Common myeloid progenitor, CD34-positive (primary cell): ENCODE data around the gene TBC1D10A. TPM values are rescaled to one million over a fixed set of nuclear protein-coding genes. Genes with fewer than 3 reads are reported as not detected.

Experiments used
- CTCF ChIA-PET: fragments of 350-600 bp; sonication (Branson Sonifier 250); formaldehyde crosslinking; loops from one replicate; lab custom pipeline; 2021; ENCODE audit warnings: antibody characterized with exemption; lab: Charles Lee
- POLR2A ChIA-PET: fragments of 350-600 bp; sonication (Branson Sonifier 250); formaldehyde crosslinking; loops from one replicate; lab custom pipeline; 2021; ENCODE audit warnings: antibody characterized with exemption; lab: Charles Lee
- DNase-seq, 3 donors: peaks; one replicate each; pipeline versions ENCODE4 v3.0.0 to v3.0.0-alpha.2; 2013
- H3K27ac ChIP-seq, 2 experiments: 1 replicate in 1 of 2; 2 replicates in 1 of 2; pipeline ENCODE4 v1.7.0; 2013; ENCODE audit warnings: inconsistent platforms in 2 of 2, low read length in 2 of 2, mild to moderate bottlenecking in 2 of 2, low read depth in 1 of 2, moderate library complexity in 1 of 2; ENCODE audit not compliant: severe bottlenecking in 2 of 2, insufficient read depth in 1 of 2, poor library complexity in 1 of 2
- H3K27me3 ChIP-seq, 5 experiments: replicated peaks in 2 of 5; 1 replicate in 3 of 5; 2 replicates in 2 of 5; pipeline versions ENCODE4 v1.6.1 to v1.7.0; 2013; ENCODE audit warnings: low read length in 4 of 5, mild to moderate bottlenecking in 2 of 5, moderate library complexity in 2 of 5, inconsistent platforms in 1 of 5; ENCODE audit not compliant: insufficient read depth in 5 of 5, control insufficient read depth in 4 of 5
- H3K36me3 ChIP-seq, 4 experiments: 1 replicate in 2 of 4; 2 replicates in 2 of 4; pipeline versions ENCODE4 v1.6.1 to v1.7.0; 2013; ENCODE audit warnings: low read length in 3 of 4, control low read depth in 1 of 4, mild to moderate bottlenecking in 1 of 4; ENCODE audit not compliant: control insufficient read depth in 4 of 4, insufficient read depth in 4 of 4
- H3K4me1 ChIP-seq, 4 experiments: 1 replicate in 3 of 4; 2 replicates in 1 of 4; pipeline versions ENCODE4 v1.6.1 to v1.7.1; 2013; ENCODE audit warnings: low read length in 3 of 4, mild to moderate bottlenecking in 3 of 4, control low read depth in 1 of 4, inconsistent platforms in 1 of 4, moderate library complexity in 1 of 4; ENCODE audit not compliant: control insufficient read depth in 4 of 4, insufficient read depth in 4 of 4; ENCODE audit errors: control extremely low read depth in 1 of 4
- H3K4me3 ChIP-seq, 7 experiments: 1 replicate in 4 of 7; 2 replicates in 3 of 7; pipeline versions ENCODE4 v1.5.1 to v1.7.0; 2013; ENCODE audit warnings: mild to moderate bottlenecking in 7 of 7, low read length in 6 of 7, moderate library complexity in 6 of 7, inconsistent platforms in 2 of 7, low read depth in 2 of 7, control low read depth in 1 of 7; ENCODE audit not compliant: insufficient read depth in 4 of 7, control insufficient read depth in 1 of 7; ENCODE audit errors: extremely low read depth in 1 of 7
- H3K9me3 ChIP-seq, 5 experiments: 1 replicate in 4 of 5; 2 replicates in 1 of 5; pipeline versions ENCODE4 v1.6.1 to v1.7.1; 2013; ENCODE audit warnings: low read length in 4 of 5, mild to moderate bottlenecking in 2 of 5, inconsistent platforms in 1 of 5, low read depth in 1 of 5, moderate library complexity in 1 of 5; ENCODE audit not compliant: control insufficient read depth in 4 of 5, insufficient read depth in 2 of 5; ENCODE audit errors: control extremely low read depth in 1 of 5
- WGBS: methylation state at CpG from one replicate; pipeline ENCODE4 v1.1.5; 2013; ENCODE audit not compliant: insufficient coverage; 5-methylcytosine and 5-hydroxymethylcytosine counted together
- polyA plus RNA-seq: library from polyadenylated mRNA; unstranded; fragments of 120-200 nt; gene quantifications from one replicate; pipeline ENCODE4 v1.2.1, GENCODE V29; 2013

The TBC1D10A gene, protein sequence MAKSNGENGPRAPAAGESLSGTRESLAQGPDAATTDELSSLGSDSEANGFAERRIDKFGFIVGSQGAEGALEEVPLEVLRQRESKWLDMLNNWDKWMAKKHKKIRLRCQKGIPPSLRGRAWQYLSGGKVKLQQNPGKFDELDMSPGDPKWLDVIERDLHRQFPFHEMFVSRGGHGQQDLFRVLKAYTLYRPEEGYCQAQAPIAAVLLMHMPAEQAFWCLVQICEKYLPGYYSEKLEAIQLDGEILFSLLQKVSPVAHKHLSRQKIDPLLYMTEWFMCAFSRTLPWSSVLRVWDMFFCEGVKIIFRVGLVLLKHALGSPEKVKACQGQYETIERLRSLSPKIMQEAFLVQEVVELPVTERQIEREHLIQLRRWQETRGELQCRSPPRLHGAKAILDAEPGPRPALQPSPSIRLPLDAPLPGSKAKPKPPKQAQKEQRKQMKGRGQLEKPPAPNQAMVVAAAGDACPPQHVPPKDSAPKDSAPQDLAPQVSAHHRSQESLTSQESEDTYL
- polyA plus RNA-seq, result 10.9 TPM

DNA sequence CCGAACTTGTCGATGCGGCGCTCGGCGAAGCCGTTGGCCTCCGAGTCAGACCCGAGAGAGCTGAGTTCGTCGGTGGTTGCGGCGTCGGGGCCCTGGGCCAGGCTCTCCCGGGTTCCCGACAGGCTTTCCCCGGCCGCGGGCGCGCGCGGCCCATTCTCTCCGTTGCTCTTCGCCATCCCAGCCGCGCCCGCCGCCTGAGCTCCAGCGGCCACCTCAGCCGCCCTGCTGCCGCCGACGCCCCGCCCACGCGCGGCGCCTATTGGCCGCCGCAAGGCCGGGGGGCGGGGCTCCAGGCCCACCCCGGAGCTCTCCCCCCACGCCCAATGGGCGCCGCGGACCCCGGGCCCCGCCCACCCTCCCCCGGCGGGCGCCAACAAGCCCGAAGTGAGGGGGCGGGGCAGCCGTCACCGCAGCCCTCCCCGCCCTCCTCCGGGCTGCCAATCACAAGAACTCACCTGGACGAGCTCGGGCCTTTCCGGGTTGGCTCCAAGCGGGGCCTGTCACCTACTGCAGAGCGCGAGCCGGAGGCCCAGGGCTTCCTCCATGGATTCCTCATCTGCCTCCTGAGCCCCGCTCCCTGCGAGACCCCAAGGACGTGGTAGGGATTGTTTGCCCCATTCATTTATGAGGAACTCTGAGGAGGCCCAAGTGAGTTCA is at the start of gene TBC1D10A:
Gene TBC1D10A, minus strand, starts transcription at position 236 of the 657 bp plus-strand sequence. Its CDS starts 60 bp downstream, at position 176.
- Histone ChIP-seq H3K4me3 (peak within 1 kb of the TSS; percentile 72 to 89 (median 75)), H3K27ac (peak within 1 kb of the TSS in 1 of 2 experiments; percentile 61), H3K27me3 (no peaks in the 10 kb centered on the region), H3K36me3 (peaks cover 0 to 10% (median 7%) of the 10 kb centered on the region in 4 experiments), H3K4me1 (peaks cover 13 to 36% (median 36%) of the 10 kb centered on the region in 4 experiments), H3K9me3 (no peaks in the 10 kb centered on the region)
- peak; percentile 92 to 94 (median 94) for DNase-seq
- ChIA-PET POLR2A (interaction anchor here (1.0 to 1.2 kb wide), 2 partner anchors 22 to 36 kb away, joined by 4 read pairs; no protein-coding TSS in a partner anchor), CTCF (interaction anchor here (0.7 to 3.5 kb wide), 7 partner anchors 9 to 63 kb away, joined by 3 to 27 read pairs (median 4); partner anchors contain the start of gene CASTOR1)
- WGBS, result under 1% methylated on average over 39 of the region's 69 CpGs

DNA sequence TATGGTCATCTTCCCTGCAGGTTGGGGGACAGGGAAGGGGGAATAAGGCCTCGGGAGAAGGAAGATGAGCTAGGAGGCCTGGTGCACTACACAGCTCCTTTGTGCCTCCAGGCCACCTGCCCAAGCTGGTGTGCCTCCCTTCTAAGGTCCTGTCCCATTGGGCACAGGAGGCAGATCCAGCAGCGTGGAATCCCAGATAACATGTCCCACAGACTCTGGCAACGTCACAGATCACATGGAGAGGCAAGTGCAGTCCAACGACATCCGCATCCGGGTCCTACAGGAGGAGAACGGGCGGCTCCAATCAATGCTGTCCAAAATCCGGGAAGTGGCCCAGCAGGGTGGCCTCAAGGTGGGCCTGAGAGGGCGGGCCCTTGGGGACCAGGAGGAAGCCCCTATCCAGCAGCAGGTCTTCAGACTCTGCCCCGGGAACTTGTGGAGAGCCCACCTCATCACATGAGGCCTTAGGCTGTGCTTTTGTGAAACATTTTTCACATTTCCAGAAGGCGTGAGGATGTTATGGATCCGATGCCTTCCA is 48.6 kb upstream of the TBC1D10A start:
- CTCF ChIA-PET, result interaction anchor here (2.5 kb wide), 1 partner anchor 10 kb away, joined by 7 read pairs; no protein-coding TSS in a partner anchor
- H3K4me1 ChIP-seq, result peaks cover 0 to 5% (median under 1%) of the 10 kb centered on the region in 4 experiments
- H3K4me3 ChIP-seq, result no peak overlapping the region
- DNase-seq, result no peak
- POLR2A ChIA-PET, result no interaction called here
- H3K36me3 ChIP-seq, result peaks cover under 1 to 19% (median 7%) of the 10 kb centered on the region in 4 experiments
- H3K9me3 ChIP-seq, result no peaks in the 10 kb centered on the region
- no peaks in the 10 kb centered on the region for H3K27me3 ChIP-seq
- 97% methylated on average over 12 of the region's 13 CpGs for WGBS
- no peak overlapping the region for H3K27ac ChIP-seq

DNA sequence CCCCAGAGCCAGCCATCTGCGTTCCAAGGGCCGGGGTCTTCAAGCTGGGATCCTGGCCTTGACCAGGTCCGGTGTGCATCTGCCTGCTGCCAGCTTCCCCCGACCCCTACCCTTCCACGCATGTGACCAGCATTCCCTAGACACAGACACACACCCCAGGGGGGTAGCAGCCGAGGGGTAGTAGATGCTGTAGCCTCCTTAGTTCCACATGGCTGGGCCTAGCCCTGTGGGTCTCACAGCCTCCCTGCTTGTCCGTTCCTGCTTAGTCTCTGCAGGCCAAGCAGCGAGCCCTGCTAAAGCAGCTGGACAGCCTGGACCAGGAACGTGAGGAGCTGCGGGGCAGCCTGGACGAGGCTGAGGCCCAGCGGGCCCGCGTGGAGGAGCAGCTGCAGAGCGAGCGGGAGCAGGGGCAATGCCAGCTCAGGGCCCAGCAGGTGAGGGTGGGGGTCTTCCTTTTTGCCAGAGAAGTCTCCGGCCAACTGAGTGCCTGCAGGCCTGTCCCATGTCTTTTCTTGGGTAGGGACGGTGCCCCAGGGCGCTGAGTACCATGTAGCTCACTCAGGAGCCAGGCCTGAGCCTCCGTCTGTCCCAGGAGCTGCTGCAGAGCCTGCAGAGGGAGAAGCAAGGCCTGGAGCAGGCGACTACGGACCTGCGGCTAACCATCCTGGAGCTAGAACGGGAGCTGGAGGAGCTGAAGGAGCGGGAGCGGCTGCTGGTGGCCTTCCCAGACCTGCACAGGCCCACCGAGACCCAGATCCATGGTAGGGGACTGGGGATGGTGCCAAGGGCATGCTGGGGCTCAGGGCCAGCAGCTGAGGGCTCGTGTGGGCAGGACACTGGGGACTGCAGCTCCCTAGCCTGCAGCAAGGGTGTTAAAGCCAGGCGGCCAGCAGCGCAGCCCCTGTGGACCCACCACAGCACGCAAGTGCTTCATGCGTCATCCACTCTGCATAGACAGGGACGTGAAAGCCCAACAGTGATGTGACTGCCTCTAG is 46.9 kb upstream of the TBC1D10A start:
- POLR2A ChIA-PET, result no interaction called here
- CTCF ChIA-PET, result interaction anchor here (1.6 to 2.5 kb wide), 2 partner anchors 8 to 86 kb away, joined by 5 to 7 read pairs; no protein-coding TSS in a partner anchor
- H3K9me3 ChIP-seq, result no peaks in the 10 kb centered on the region

GRCh38 chr22:30372915-30373314 is 46.2 kb upstream of the TBC1D10A start:
- POLR2A ChIA-PET, result no interaction called here
- H3K36me3 ChIP-seq, result peaks cover 0 to 11% (median 3%) of the 10 kb centered on the region in 4 experiments
- H3K4me3 ChIP-seq, result no peak overlapping the region
- no peaks in the 10 kb centered on the region for H3K9me3 ChIP-seq
- CTCF ChIA-PET, result interaction anchor here (0.6 to 2.5 kb wide), 2 partner anchors 7 to 89 kb away, joined by 4 to 7 read pairs; no protein-coding TSS in a partner anchor
- H3K27me3 ChIP-seq, result no peaks in the 10 kb centered on the region
- peak in 2 of 3 donors; percentile 13 to 17 for DNase-seq
- WGBS, result 79% methylated on average over 8 of the region's 8 CpGs
- no peak overlapping the region for H3K27ac ChIP-seq
- peaks cover 0 to 5% (median under 1%) of the 10 kb centered on the region in 4 experiments for H3K4me1 ChIP-seq

More for the DNA sequence above, 46.9 kb upstream of the TBC1D10A start:
- Histone ChIP-seq H3K27me3 (no peaks in the 10 kb centered on the region), H3K4me3 (no peak overlapping the region), H3K36me3 (peaks cover 0 to 11% (median 4%) of the 10 kb centered on the region in 4 experiments), H3K4me1 (peaks cover 0 to 5% (median under 1%) of the 10 kb centered on the region in 4 experiments), H3K27ac (no peak overlapping the region)
- WGBS, result 96% methylated on average over 31 of the region's 33 CpGs
- DNase-seq, result no peak

DNA sequence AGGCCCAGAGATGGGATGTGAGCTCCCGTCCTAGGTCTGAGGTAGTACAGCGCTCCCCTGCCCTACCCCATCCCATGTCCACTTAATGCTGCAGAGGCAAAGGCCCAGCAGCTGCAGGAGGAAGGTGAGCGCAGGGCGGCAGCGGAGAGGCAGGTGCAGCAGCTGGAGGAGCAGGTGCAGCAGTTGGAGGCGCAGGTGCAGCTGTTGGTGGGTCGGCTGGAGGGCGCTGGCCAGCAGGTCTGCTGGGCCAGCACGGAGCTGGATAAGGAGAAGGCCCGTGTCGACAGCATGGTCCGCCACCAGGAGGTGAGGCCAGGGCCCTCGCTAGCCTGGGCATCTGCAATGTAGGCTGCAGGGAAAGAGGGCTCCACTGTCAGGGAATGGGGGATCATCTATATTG is 45.2 kb upstream of the TBC1D10A start:
- no peak overlapping the region for H3K27ac ChIP-seq
- H3K27me3 ChIP-seq, result no peaks in the 10 kb centered on the region
- ChIA-PET CTCF (no interaction called here), POLR2A (no interaction called here)
- peaks cover 0 to 5% (median under 1%) of the 10 kb centered on the region in 4 experiments for H3K4me1 ChIP-seq
- no peak for DNase-seq
- no peaks in the 10 kb centered on the region for H3K9me3 ChIP-seq
- WGBS, result 95% methylated on average over 12 of the region's 13 CpGs
- H3K36me3 ChIP-seq, result peaks cover 0 to 5% (median 0%) of the 10 kb centered on the region in 4 experiments
- no peak overlapping the region for H3K4me3 ChIP-seq

DNA sequence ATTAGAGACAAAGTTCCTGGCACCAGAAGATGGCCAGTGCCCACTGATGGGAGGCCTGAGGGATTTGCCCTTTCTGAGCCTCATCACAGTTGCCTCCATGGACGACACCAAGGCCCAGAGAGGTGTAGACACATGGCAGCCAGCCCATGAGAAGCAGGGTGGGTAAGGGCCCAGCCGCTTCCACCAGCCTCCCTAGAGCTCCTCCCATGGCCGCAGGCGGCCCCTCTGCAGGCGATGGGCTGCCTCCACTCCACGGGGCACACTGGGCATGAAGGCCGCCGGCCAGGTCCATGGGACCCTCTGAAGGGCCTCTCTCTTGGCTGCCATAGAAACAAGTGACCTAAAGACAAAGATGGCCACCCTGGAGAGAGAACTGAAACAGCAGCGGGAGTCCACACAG is 44.6 kb upstream of the TBC1D10A start:
- Histone ChIP-seq H3K27ac (no peak overlapping the region), H3K9me3 (no peaks in the 10 kb centered on the region), H3K4me1 (peaks cover 0 to 5% (median under 1%) of the 10 kb centered on the region in 4 experiments), H3K4me3 (no peak overlapping the region), H3K27me3 (no peaks in the 10 kb centered on the region), H3K36me3 (peaks cover 0 to 5% (median 0%) of the 10 kb centered on the region in 4 experiments)
- DNase-seq, result no peak
- WGBS, result 98% methylated on average over 8 of the region's 9 CpGs
- ChIA-PET CTCF (no interaction called here), POLR2A (no interaction called here)
